Progenitor cell of endocrine pancreas (in vitro differentiated cells): ENCODE measurements around the gene ANXA8L1. TPM values are rescaled to one million over a fixed set of nuclear protein-coding genes. Genes with fewer than 3 reads are reported as not detected.
"Not testable (repeated sequence)": the region's sequence is repeated elsewhere in the genome, so short reads cannot be mapped to it uniquely, and the experiment has no call there.

Experiments
- DNase-seq: peaks from one replicate; pipeline ENCODE4 v3.0.0; 2021; ENCODE audit warnings: low spot score; ENCODE audit not compliant: unreplicated experiment
- H3K27ac Mint-ChIP-seq: 2 replicates; pipeline ENCODE4 v1.8.0; 2021; ENCODE audit warnings: mild to moderate bottlenecking, moderate library complexity, mixed read lengths
- H3K27me3 Mint-ChIP-seq: 2 replicates; pipeline ENCODE4 v1.8.0; 2021; ENCODE audit warnings: mixed read lengths
- H3K36me3 Mint-ChIP-seq: 2 replicates; pipeline ENCODE4 v1.8.0; 2022; ENCODE audit warnings: mixed read lengths; ENCODE audit not compliant: insufficient read depth
- H3K4me1 Mint-ChIP-seq: 2 replicates; pipeline ENCODE4 v1.8.0; 2021; ENCODE audit warnings: low read depth, mixed read lengths
- H3K4me3 Mint-ChIP-seq: 2 replicates; pipeline ENCODE4 v1.8.0; 2021; ENCODE audit warnings: low read depth, mild to moderate bottlenecking, moderate library complexity, mixed read lengths
- H3K9me3 Mint-ChIP-seq: 2 replicates; pipeline ENCODE4 v1.8.0; 2021; ENCODE audit warnings: low read depth, mixed read lengths
- total RNA-seq: library from RNA; stranded (reverse); gene quantifications from 2 replicates; pipeline ENCODE4 v1.2.1, GENCODE V29; 2021
- TF ChIP-seq, protein P1 (sequence below): fragments of 200-600 bp; sonication (generic); IDR thresholded peaks from one replicate; pipeline ENCODE4 v1.5.0; 2021; ENCODE audit warnings: antibody characterized with exemption, mild to moderate bottlenecking; ENCODE audit not compliant: unreplicated experiment

Gene ANXA8L1
- total RNA-seq, 1 donor from 2014 or later = not detected

DNA sequence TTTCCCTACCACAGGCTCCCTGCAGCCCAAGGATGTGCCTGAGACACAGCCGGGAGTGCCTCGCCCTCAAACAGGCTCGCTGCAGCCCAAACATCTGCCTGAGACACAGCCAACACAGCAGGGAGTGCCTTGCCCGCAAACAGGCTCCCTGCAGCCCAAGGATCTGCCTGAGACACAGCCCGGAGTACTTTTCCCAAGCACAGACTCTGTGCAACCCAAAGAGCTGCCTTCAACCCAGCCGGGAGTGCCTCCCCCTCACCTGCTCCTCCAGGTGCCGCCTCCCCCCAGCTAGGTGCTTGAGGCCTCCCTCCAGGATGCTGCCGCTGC lies 45.9 kb upstream of the ANXA8L1 start:
- no peak for DNase-seq
- no peaks in the 10 kb centered on the region for H3K36me3 Mint-ChIP-seq
- H3K4me3 Mint-ChIP-seq = no peak overlapping the region
- TF ChIP-seq, protein P1, sequence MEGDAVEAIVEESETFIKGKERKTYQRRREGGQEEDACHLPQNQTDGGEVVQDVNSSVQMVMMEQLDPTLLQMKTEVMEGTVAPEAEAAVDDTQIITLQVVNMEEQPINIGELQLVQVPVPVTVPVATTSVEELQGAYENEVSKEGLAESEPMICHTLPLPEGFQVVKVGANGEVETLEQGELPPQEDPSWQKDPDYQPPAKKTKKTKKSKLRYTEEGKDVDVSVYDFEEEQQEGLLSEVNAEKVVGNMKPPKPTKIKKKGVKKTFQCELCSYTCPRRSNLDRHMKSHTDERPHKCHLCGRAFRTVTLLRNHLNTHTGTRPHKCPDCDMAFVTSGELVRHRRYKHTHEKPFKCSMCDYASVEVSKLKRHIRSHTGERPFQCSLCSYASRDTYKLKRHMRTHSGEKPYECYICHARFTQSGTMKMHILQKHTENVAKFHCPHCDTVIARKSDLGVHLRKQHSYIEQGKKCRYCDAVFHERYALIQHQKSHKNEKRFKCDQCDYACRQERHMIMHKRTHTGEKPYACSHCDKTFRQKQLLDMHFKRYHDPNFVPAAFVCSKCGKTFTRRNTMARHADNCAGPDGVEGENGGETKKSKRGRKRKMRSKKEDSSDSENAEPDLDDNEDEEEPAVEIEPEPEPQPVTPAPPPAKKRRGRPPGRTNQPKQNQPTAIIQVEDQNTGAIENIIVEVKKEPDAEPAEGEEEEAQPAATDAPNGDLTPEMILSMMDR = no peak
- H3K27me3 Mint-ChIP-seq = peaks cover 40% of the 10 kb centered on the region
- H3K27ac Mint-ChIP-seq = no peak overlapping the region
- H3K4me1 Mint-ChIP-seq = peaks cover 1% of the 10 kb centered on the region
- no peaks in the 10 kb centered on the region for H3K9me3 Mint-ChIP-seq

DNA sequence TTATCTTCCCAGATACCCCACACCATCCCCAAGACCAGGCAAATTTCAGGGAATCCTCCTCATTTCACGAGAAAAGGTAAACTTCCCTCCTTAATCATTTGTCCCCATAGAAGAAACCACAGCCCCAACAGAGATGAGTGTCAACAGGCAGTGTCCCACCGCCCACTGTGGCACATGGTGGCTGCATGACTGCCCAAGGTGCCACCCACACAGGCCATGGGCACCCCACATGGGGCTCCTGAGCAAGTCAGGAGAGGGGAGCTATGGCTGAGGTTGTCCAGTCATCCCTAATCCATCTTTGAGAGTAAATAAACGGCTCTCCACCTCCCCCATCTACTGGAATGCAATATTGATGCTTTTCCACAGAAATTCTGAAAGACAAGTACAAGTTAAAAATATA lies 44.7 kb upstream of the ANXA8L1 start:
- H3K27ac Mint-ChIP-seq = no peak overlapping the region
- TF ChIP-seq, protein P1 = no peak
- H3K36me3 Mint-ChIP-seq = no peaks in the 10 kb centered on the region
- H3K4me1 Mint-ChIP-seq = peaks cover 1% of the 10 kb centered on the region
- H3K27me3 Mint-ChIP-seq = peaks cover 40% of the 10 kb centered on the region
- no peak overlapping the region for H3K4me3 Mint-ChIP-seq
- DNase-seq = no peak
- no peaks in the 10 kb centered on the region for H3K9me3 Mint-ChIP-seq

DNA sequence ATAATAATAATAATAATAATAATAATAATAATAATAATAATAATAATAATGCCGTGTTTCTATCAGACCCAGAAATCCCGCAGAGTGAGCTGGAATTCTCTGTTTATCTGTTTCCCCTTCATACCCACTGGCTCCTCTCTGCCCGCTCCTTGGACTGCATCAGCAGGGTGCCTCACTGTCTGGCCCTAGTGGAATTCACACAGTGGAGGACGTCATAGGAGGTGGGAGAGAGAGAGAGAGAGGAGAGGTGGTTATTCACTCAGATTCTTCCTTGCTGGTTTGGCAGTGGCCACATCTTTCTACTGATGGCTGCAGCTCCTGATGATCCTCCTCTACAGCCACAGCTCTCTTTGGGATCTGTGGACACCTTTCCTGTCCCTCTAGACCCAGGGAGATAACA lies 10.1 kb upstream of the ANXA8L1 start:
- H3K27ac Mint-ChIP-seq, H3K27me3 Mint-ChIP-seq, H3K4me1 Mint-ChIP-seq, H3K9me3 Mint-ChIP-seq, H3K36me3 Mint-ChIP-seq, DNase-seq, H3K4me3 Mint-ChIP-seq: not testable (repeated sequence)

DNA sequence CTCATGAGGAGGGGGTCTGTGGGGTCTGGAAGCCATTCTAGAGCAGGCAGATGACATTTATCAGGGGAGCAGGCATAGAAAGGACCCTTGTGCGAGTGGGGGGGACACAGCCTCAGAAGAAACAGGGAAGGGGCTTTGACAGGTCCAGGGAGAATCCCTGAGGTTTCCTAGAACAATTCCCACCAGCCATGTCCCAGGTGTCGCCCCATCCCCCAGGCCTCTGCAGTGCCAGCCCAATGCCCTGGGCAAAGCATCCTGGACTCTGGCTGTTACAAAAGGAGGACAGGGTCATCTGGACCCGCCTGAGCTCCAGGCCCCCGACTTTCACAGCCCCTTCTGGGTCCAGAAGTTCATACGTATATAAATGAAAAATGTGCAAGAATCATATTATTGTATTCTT lies 8.4 kb upstream of the ANXA8L1 start:
- DNase-seq, H3K4me3 Mint-ChIP-seq, H3K27ac Mint-ChIP-seq, H3K9me3 Mint-ChIP-seq, H3K36me3 Mint-ChIP-seq, H3K27me3 Mint-ChIP-seq, H3K4me1 Mint-ChIP-seq: not testable (repeated sequence)

DNA sequence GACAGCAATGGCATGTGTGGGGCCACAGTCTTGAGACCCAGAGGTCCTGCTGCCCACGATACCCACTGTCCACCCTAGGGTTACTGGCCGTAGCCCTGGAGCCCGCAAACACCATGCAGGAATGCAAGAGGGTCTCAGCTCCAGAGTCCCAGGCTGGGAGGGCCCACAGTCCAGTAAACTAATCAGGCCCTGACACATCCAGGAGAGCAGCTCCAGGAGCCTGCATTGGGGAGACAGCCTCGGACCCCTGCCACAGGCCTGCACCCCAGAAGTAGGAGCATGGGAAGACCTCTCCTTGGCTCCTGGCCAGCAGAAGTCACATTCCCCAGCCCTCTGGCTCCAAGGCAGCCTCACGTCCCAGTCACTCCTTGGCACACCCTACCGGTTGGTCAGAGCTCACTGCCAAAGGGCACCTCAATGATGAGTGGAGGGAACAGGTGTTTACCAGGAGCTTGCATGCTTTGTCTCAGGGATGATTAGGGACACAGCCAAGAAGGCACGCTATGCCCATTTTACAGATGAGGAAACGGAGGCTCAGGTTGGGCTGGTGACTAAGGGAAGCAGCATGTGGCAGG lies 7.8 kb upstream of the ANXA8L1 start:
- H3K9me3 Mint-ChIP-seq, H3K27ac Mint-ChIP-seq, H3K36me3 Mint-ChIP-seq, H3K4me1 Mint-ChIP-seq, DNase-seq, H3K27me3 Mint-ChIP-seq, H3K4me3 Mint-ChIP-seq: not testable (repeated sequence)

DNA sequence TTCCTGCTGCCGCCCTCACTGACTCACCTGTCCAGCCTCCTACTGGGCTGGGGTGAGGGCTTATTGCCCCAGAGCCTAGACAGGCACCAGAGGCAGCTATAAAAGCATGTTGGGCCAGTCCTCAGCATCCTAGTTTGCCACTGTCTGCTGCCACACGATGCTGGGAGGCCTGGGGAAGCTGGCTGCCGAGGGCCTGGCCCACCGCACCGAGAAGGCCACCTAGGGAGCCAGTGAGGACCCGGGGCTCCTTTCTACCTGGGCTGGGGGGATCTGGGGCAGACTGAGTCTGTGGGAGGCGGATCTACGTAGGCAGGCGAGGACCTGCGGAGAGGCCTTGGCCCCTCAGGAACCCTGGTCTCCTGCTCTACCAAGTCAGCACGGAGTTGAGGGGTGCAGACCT lies 6.6 kb upstream of the ANXA8L1 start:
- not testable (repeated sequence) for H3K4me3 Mint-ChIP-seq, DNase-seq, H3K36me3 Mint-ChIP-seq, H3K27ac Mint-ChIP-seq, H3K9me3 Mint-ChIP-seq, H3K27me3 Mint-ChIP-seq, H3K4me1 Mint-ChIP-seq

DNA sequence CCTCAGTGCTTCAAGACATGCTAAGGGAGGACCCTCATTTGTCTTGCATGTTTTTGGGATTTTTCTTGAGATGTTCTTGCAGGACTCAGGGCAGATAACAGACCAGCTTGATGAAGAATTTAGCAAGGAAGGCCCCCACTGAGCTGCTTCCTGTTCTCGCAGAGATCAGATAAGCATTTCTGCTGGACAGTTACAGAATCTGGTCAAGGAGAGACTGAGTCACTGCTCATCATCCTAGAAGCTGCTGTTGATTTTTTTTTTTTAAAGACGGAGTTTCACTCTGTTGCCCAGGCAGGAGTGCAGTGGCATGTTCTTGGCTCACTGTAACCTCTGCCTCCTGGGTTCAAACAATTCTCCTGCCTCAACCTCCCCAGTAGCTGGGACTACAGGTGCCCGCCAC lies 1.2 kb upstream of the ANXA8L1 start:
- not testable (repeated sequence) for H3K9me3 Mint-ChIP-seq, H3K4me3 Mint-ChIP-seq, DNase-seq, H3K27ac Mint-ChIP-seq, H3K36me3 Mint-ChIP-seq, H3K4me1 Mint-ChIP-seq, H3K27me3 Mint-ChIP-seq

DNA sequence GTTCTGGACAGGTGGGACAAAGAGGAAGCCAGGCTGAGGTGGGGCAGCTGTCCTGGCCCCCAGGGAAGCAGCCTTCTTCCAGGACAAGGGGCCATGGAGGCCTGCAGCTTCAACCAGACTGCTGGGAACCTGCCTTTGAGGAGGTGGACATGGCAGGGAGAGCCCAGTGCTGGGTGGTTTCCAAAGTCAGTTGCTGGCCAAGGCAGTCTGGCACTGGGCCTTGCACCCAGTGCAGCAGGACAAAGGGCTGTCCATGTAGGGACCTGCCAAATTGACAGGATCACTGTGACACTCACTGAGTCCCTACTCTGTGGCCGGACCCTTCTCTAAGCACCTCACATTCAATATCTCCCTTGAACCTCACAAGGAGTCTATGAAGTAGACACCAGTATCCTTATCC lies 1.4 kb downstream of the ANXA8L1 start:
- not testable (repeated sequence) for H3K4me3 Mint-ChIP-seq, H3K27ac Mint-ChIP-seq, H3K9me3 Mint-ChIP-seq, H3K36me3 Mint-ChIP-seq, H3K4me1 Mint-ChIP-seq, H3K27me3 Mint-ChIP-seq, DNase-seq

DNA sequence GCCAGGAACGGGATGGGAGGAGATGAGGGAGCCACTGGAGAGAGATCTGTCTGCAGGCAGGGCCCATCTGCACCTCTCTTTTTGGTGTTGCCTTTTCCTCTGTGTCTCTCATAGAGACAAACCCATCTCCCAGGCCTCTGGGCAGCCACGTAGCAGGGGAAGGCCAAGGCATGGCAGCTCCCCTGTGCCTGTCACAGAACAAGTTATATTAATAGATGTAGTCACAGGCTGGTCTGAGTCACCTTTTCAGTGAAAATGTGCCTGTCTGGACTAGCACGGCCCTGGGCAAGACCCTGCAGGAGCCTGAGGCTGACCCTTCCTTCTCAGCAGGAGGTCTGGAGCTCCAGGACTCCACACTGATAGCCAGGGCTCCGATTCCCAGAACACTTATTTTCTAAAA lies 2.1 kb downstream of the ANXA8L1 start:
- H3K36me3 Mint-ChIP-seq, H3K9me3 Mint-ChIP-seq, H3K4me1 Mint-ChIP-seq, H3K27me3 Mint-ChIP-seq, H3K4me3 Mint-ChIP-seq, DNase-seq, H3K27ac Mint-ChIP-seq: not testable (repeated sequence)

DNA sequence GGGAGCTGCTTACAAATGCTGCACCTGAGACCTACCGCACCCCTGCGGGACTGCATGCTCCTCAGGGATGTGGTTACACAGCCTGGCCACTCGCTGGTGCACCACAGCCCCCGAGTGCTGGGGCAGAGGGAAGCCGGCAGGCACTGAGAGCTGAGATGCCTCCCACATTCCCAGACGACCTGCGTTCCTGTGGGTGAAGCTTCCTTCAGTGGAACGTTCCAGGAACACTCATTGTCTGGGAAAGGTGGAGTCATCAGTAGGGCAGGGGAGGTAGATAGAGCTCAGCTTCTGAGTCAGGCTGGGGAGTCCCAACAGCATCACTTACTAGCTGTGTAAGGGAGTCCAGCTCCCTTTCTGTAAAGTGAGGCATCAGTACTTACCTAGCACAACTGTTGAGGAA lies 2.5 kb downstream of the ANXA8L1 start:
- not testable (repeated sequence) for H3K9me3 Mint-ChIP-seq, H3K36me3 Mint-ChIP-seq, H3K4me1 Mint-ChIP-seq, H3K27ac Mint-ChIP-seq, H3K4me3 Mint-ChIP-seq, DNase-seq, H3K27me3 Mint-ChIP-seq

DNA sequence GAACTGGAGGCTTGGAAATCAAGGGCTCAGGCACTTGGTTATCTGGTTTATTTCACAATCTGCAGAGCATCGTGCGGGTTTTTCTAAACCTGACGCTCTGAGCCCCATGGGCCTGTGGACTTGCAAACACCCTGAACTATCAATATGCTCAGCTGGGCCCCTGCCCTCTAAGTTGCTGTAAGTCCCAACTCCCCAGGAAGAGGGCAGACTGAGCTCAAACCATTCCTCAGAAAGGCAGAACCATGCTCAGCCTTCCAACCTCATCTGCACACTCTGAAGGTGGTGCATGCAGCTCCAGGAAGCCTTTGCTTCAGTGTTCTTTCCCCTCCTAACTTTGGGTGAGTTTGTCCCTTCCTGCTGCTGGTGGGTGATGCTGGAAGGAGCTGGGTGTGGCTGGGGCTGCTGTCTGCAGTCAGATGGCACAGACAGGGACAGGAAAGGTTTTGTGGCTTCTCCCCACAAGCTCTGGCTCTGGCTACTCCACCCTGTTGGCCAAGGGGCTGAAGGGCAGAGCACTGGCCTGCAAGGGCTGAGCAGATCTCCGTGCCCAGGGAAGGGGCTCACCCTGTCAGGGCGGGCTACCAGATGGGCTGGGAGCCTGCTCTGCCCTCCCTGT lies 3.8 kb downstream of the ANXA8L1 start:
- not testable (repeated sequence) for H3K27me3 Mint-ChIP-seq, H3K27ac Mint-ChIP-seq, H3K4me3 Mint-ChIP-seq, H3K36me3 Mint-ChIP-seq, DNase-seq, H3K9me3 Mint-ChIP-seq, H3K4me1 Mint-ChIP-seq

DNA sequence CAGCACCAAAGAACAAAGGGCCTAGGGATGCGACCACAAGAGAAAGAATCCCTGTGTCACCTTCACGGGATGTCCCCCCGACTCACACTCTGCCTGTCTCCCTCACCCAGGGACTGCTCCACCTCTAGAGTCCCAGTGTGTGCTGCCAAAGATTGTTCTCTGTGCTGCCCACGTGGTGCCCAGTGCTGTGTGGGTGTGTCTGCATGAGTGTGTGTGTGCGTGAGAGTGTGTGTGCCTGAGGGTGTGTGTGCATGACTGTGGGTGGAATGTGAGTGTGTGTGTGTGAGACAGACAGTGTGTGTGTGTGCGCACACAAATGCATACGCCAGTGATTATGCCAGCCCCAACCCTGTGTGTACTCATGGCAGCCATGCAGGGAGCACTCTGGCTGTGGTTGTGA lies 10.3 kb downstream of the ANXA8L1 start:
- not testable (repeated sequence) for H3K9me3 Mint-ChIP-seq, H3K4me1 Mint-ChIP-seq, H3K36me3 Mint-ChIP-seq, DNase-seq, H3K4me3 Mint-ChIP-seq, H3K27me3 Mint-ChIP-seq, H3K27ac Mint-ChIP-seq
